NB4 (cell line): ENCODE measurements around the gene KLHL1.

Source experiments
- CTCF ChIP-seq: IDR thresholded peaks from one replicate; pipeline ENCODE4 v1.5.1; 2012; ENCODE audit warnings: low read depth, low read length
- MYC ChIP-seq: IDR thresholded peaks from 2 replicates; pipeline ENCODE4 v1.6.1; 2011; ENCODE audit warnings: low read depth, low read length

- TF ChIP-seq MYC (no peak), CTCF (no peak)
Observed at GRCh38 chr13:69737129-69737935, 370.9 kb downstream of the KLHL1 start.
